ENCODE measurements around the gene SNRNP25.
A peak's percentile ranks its signal among the peaks of the same experiment; 100 is the strongest.

SNRNP25 gene

GRCh38 chr16:96935-97381, 43.3 kb downstream of the SNRNP25 start (continued):
- TF ChIP-seq ZBTB48 (tag by site-specific recombination; IDR thresholded peaks at IDR 0.05), result no peak
- peak; percentile 16; the same call in 1 of the 2 replicates for TF ChIP-seq ZNF76 (tag by site-specific recombination; IDR thresholded peaks at IDR 0.05; ENCODE audit: borderline replicate concordance, low read depth)
- peak; percentile 93 for TF ChIP-seq KLF16 (tag by site-specific recombination; IDR thresholded peaks at IDR 0.05)
- TF ChIP-seq KLF1 (tag by site-specific recombination; IDR thresholded peaks at IDR 0.05), result peak; percentile 91
- TF ChIP-seq GLIS1 (tag by site-specific recombination; IDR thresholded peaks at IDR 0.05), result peak; percentile 77
- peak; percentile 81; the same call in 1 of the 2 replicates for TF ChIP-seq KLF8 (tag by site-specific recombination; IDR thresholded peaks at IDR 0.05)
- peak; percentile 71; the same call in 1 of the 2 replicates for TF ChIP-seq ZEB2 (tag by site-specific recombination; IDR thresholded peaks at IDR 0.05)
- TF ChIP-seq ZBTB17 (tag by site-specific recombination; IDR thresholded peaks at IDR 0.05), result peak; percentile 53; the same call in 1 of the 2 replicates
- peak; percentile 85 for TF ChIP-seq ZNF324 (tag by site-specific recombination; IDR thresholded peaks at IDR 0.05)
- peak; percentile 71 for TF ChIP-seq ZNF654 (tag by site-specific recombination; IDR thresholded peaks at IDR 0.05; ENCODE audit: low read depth)
- TF ChIP-seq SCRT1 (tag by site-specific recombination; IDR thresholded peaks at IDR 0.05; ENCODE audit: borderline replicate concordance), result peak; percentile 80
- TF ChIP-seq ZFP37 (tag by site-specific recombination; IDR thresholded peaks at IDR 0.05), result peak; percentile 66; the same call in 1 of the 2 replicates
- peak; percentile 89 for TF ChIP-seq ZSCAN30 (tag by site-specific recombination; IDR thresholded peaks at IDR 0.05)
- TF ChIP-seq ZBTB7A (tag by site-specific recombination; IDR thresholded peaks at IDR 0.05; ENCODE audit: low read depth), result no peak
- peak; percentile 91 for TF ChIP-seq ZNF580 (tag by site-specific recombination; IDR thresholded peaks at IDR 0.05)
- no peak for TF ChIP-seq FEZF1 (tag by site-specific recombination; IDR thresholded peaks at IDR 0.05)
- peak; percentile 99 for TF ChIP-seq CTCF (tag by site-specific recombination; IDR thresholded peaks at IDR 0.05)
- no peak for TF ChIP-seq ZNF350 (tag by site-specific recombination; IDR thresholded peaks at IDR 0.05)
- TF ChIP-seq ZNF335 (tag by site-specific recombination; conservative IDR thresholded peaks at IDR 0.05), result 0 out of 2 replicates have a peak, but pooled peaks have one; percentile 12
- no peak for TF ChIP-seq ZNF140 (tag by site-specific recombination; IDR thresholded peaks at IDR 0.05)
- TF ChIP-seq PRDM1 (tag by site-specific recombination; IDR thresholded peaks at IDR 0.05), result no peak
- peak; percentile 80 for TF ChIP-seq SP7 (tag by site-specific recombination; IDR thresholded peaks at IDR 0.05)
- TF ChIP-seq ZNF184 (tag by site-specific recombination; IDR thresholded peaks at IDR 0.05), result 0 out of 2 replicates have a peak, but pooled peaks have one; percentile 37
- peak; percentile 75 for TF ChIP-seq KLF17 (tag by site-specific recombination; IDR thresholded peaks at IDR 0.05)
- no peak for TF ChIP-seq ZNF223 (tag by site-specific recombination; IDR thresholded peaks at IDR 0.05)
- TF ChIP-seq ZNF148 (tag by site-specific recombination; IDR thresholded peaks at IDR 0.05; ENCODE audit: borderline replicate concordance), result no peak
- no peak for TF ChIP-seq MZF1 (tag by site-specific recombination; IDR thresholded peaks at IDR 0.05; ENCODE audit: borderline replicate concordance)
- TF ChIP-seq BCL11B (tag by site-specific recombination; IDR thresholded peaks at IDR 0.05; ENCODE audit: low read depth), result no peak
- peak; percentile 69 for TF ChIP-seq PRDM10 (tag by site-specific recombination; IDR thresholded peaks at IDR 0.05)
- peak; percentile 53; the same call in 1 of the 2 replicates for TF ChIP-seq ZBTB8A (tag by site-specific recombination; IDR thresholded peaks at IDR 0.05)
- peak; percentile 82 for TF ChIP-seq ZNF394 (tag by site-specific recombination; IDR thresholded peaks at IDR 0.05; ENCODE audit: borderline replicate concordance)
- no peak for TF ChIP-seq ZNF777 (tag by site-specific recombination; IDR thresholded peaks at IDR 0.05; ENCODE audit: borderline replicate concordance)
- TF ChIP-seq ZNF843 (tag by site-specific recombination; IDR thresholded peaks at IDR 0.05), result 0 out of 2 replicates have a peak, but pooled peaks have one; percentile 42
